Duodenal mucosa (tissue), 2 donors: Measurements from ENCODE around the gene SAMD4A.

Experiments
- H3K27ac ChIP-seq: one replicate; pipeline ENCODE4 v1.7.0; 2013; ENCODE audit warnings: low read depth, low read length
- H3K27me3 ChIP-seq, 2 donors: one replicate each; pipeline ENCODE4 v1.7.0; 2013; ENCODE audit warnings: low read length in 2 of 2, control low read depth in 1 of 2; ENCODE audit not compliant: insufficient read depth in 2 of 2, control insufficient read depth in 1 of 2
- H3K36me3 ChIP-seq, 2 donors: one replicate each; pipeline ENCODE4 v1.7.0; 2013; ENCODE audit warnings: low read length in 2 of 2, control low read depth in 1 of 2; ENCODE audit not compliant: insufficient read depth in 2 of 2, control insufficient read depth in 1 of 2
- H3K4me1 ChIP-seq, 2 donors: one replicate each; pipeline ENCODE4 v1.7.0; 2013; ENCODE audit warnings: low read length in 2 of 2, control low read depth in 1 of 2; ENCODE audit not compliant: insufficient read depth in 2 of 2, control insufficient read depth in 1 of 2
- H3K4me3 ChIP-seq, 2 donors: one replicate each; pipeline ENCODE4 v1.7.0; 2013; ENCODE audit warnings: low read length in 2 of 2, low read depth in 1 of 2
- H3K9ac ChIP-seq, 2 donors: one replicate each; pipeline ENCODE4 v1.7.0; 2013; ENCODE audit warnings: low read length in 2 of 2, low read depth in 1 of 2
- H3K9me3 ChIP-seq, 2 donors: one replicate each; pipeline ENCODE4 v1.7.0; 2013; ENCODE audit warnings: low read length in 2 of 2, control low read depth in 1 of 2; ENCODE audit not compliant: control insufficient read depth in 1 of 2

SAMD4A gene

DNA sequence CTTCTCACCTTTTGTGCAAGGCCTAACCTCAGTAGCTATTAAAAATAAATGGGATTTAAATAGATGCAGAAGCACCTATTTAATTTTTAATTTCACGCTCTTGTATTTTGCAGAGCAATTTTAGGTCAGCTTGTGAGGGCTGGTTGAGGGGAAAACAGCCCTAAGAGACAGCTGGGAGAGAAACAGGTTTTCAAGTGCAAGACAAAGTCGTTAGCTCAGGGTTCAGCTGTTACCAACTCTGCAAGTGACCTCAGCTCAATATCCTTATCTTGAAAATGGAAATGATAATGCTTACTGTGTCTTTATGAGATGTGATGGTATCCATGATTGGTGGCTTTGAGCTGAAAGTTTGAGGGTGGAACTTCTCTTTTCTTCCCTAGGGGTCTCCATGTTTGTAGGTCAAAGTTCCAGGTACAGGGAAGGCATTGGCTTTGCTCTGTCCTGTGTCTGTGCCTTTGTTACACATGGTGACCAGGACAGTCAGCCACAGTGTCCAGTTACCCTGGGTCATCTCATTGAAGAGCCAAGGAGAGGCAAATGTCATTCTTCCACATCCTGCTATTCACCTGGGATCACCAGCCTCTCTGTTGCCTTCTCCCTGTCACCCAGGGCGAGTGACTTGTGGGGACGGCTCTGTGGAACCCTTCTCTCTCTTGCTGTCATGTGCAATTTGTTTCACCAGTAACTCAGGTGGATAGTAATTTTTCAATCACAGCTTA is 100.3 kb downstream of the SAMD4A start:
- H3K4me1 ChIP-seq = no peaks in the 10 kb centered on the region
- no peaks in the 10 kb centered on the region for H3K27me3 ChIP-seq
- no peak overlapping the region for H3K9ac ChIP-seq
- H3K36me3 ChIP-seq = no peaks in the 10 kb centered on the region
- H3K4me3 ChIP-seq = no peak overlapping the region
- no peaks in the 10 kb centered on the region for H3K9me3 ChIP-seq
- H3K27ac ChIP-seq = no peak overlapping the region

DNA sequence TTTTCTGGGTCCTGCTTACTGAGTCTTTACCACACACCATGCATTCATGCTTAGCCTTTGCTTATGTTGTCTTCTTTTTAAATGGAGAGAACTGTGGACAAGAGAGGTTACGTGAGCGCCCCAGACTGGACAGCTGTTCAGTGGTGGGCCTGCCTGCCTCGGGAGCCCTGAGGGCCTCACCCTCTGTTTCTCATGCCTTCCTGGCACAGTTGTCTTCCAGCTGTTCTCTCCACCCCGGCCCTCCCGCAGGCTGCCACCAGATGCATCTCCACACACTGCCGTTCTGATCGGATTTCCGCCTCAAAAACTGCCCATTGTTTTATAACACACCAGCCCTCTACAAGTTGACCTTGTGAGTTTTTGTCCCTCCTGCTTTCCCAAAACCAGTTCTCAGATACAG is 100.8 kb downstream of the SAMD4A start:
- no peaks in the 10 kb centered on the region for H3K9me3 ChIP-seq
- H3K4me3 ChIP-seq = no peak overlapping the region
- no peaks in the 10 kb centered on the region for H3K36me3 ChIP-seq
- H3K27me3 ChIP-seq = no peaks in the 10 kb centered on the region
- H3K4me1 ChIP-seq = no peaks in the 10 kb centered on the region
- H3K9ac ChIP-seq = no peak overlapping the region
- H3K27ac ChIP-seq = no peak overlapping the region

DNA sequence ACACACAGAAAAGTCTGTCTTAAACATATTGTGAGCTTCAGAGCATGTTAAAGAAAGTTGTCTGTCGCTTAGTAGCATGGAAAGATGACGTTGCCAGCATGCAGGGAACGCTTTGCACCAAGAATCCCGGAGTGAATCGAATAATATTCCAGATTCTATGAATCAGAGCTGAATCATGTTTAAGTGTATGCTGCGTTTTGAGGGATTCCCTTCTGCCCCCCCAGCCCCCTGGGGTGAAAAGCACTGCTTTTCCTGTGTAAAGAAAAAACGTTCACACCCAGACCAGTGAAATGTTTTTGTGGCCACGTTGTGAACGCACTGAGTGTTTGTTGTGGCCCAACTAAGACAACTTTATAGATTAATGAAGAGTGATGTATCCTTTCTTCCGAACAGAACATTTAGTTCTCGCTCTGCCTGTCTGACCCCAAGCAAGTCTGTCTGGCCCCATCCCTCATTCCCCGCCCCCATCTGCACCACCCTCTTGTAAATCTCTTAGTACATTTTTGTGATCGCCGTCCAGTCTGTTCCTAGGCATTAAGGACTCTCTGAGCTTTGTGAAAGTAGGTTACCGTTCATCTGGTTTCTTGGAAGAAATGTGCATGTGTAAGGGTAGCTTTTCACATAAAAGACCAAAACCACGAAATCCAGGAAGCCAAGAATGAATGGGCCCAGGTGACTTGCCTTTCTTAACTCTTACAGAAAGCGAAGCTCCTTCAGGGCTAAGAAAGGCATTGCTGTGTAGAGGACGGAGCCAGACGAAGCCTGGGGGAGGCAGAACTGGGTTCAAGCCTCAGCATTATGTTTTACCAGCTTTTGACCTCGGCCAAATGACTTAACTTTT is 103.0 kb downstream of the SAMD4A start:
- Histone ChIP-seq H3K9ac (no peak overlapping the region), H3K27ac (no peak overlapping the region), H3K36me3 (no peaks in the 10 kb centered on the region), H3K9me3 (no peaks in the 10 kb centered on the region), H3K4me3 (no peak overlapping the region), H3K4me1 (peaks cover 0 to 9% of the 10 kb centered on the region in 2 donors), H3K27me3 (no peaks in the 10 kb centered on the region)

DNA sequence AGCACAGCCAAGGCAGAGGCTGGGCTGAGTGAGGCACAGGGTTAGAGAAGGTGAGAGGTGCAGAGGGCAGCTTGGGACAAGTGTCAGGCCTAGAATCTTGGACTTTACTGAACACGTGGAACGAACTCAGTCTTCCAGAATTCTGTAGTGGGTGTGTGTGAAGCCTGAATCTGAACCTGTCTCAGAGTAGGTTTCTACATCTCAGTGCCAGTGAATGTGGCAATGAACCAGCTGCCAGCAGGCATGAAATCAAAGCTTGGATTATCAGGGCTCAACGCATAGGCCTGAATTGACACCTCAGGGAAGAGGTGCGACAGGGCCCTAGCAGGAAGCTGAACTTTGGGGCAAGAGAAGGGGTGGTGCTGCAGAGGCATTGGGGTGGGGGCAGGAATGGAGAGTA is 104.6 kb downstream of the SAMD4A start:
- peaks cover 0 to 9% of the 10 kb centered on the region in 2 donors for H3K4me1 ChIP-seq
- H3K4me3 ChIP-seq = no peak overlapping the region
- H3K27me3 ChIP-seq = no peaks in the 10 kb centered on the region
- H3K27ac ChIP-seq = no peak overlapping the region
- H3K9ac ChIP-seq = no peak overlapping the region
- H3K9me3 ChIP-seq = no peaks in the 10 kb centered on the region
- no peaks in the 10 kb centered on the region for H3K36me3 ChIP-seq

DNA sequence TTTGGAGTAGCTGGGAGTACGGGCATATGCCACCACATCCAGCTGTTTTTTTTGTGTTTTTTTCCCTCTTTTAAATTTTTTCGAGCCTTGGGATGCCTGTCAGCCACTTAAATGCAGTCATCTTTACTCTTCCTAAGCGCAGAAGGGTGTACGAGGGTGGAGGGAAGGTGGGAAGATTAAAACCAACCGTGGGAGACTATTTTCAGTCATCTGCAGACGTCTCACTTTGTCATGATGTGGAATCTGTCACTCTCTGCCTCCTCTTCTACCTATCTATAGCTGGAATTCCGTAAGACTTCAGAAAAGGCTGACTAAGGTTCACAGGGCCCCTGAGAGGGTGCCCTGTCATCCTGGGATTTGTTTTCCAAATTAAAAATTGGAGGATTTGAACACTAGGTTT is 105.3 kb downstream of the SAMD4A start:
- Histone ChIP-seq H3K9me3 (no peaks in the 10 kb centered on the region), H3K9ac (no peak overlapping the region), H3K36me3 (no peaks in the 10 kb centered on the region), H3K4me1 (peaks cover 0 to 9% of the 10 kb centered on the region in 2 donors), H3K4me3 (no peak overlapping the region), H3K27me3 (no peaks in the 10 kb centered on the region), H3K27ac (no peak overlapping the region)

DNA sequence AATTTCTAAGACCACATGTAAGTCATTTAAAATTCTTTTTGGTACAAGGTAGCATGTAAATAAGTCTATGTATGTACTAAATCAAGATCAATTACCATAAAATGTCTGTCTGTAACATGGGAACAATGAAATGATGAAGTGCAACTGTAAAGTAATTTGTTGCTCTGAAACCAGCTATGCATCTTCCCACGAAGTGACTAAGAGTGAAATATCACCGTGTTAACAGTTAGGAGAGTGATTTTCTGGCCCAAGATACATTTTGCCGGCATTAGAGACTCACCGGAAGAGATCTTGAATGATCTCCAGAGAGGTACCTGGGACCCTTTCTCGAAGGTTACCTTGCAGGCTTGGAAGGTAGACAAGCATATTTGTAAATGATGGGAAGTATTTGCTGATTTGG is 105.8 kb downstream of the SAMD4A start:
- Histone ChIP-seq H3K9ac (no peak overlapping the region), H3K4me3 (no peak overlapping the region), H3K4me1 (peaks cover 0 to 9% of the 10 kb centered on the region in 2 donors), H3K9me3 (no peaks in the 10 kb centered on the region), H3K27ac (no peak overlapping the region), H3K27me3 (no peaks in the 10 kb centered on the region), H3K36me3 (no peaks in the 10 kb centered on the region)

DNA sequence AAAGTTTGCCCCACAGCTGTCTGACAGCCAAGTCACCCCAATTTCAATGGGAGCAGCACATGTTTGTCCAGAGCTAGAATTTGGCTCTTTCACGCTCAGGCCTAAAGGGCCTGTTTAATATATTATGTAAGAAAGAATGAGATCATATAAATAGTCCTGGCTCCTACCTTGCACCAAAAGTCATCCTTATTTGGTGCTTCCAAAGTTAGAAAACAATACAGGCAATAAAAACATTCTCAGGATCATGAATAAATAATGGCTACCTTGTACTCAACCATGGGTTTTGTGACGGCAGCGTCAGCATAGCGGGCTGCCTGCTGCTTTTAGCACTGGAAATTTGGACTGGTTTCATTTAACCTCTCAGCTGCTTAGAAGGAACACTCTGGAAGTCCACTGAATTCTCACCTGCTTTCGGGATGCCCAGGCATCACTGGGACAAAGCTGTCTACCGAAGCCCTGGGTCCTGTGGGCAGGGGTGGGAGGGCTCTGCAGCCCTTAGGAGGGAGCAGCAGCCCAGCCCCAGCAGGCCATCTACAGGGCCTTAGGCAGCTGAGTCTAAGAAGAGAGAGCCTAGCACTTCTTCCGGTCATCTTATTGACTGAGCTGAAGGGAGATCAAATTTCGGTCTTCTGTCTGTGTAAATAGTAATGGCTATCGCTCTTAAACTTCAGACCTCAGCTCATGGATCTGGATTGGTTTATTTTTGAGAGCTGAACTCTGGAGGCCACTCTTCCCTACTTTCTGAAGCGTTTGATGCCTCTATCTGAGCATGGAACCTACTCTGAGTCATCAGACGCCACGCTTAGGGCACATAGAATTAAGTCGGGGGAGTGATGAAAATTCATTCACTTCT is 106.5 kb downstream of the SAMD4A start:
- H3K9ac ChIP-seq = no peak overlapping the region
- H3K36me3 ChIP-seq = no peaks in the 10 kb centered on the region
- peaks cover 0 to 9% of the 10 kb centered on the region in 2 donors for H3K4me1 ChIP-seq
- no peak overlapping the region for H3K4me3 ChIP-seq
- peak overlapping the region; percentile 30 for H3K27ac ChIP-seq
- H3K27me3 ChIP-seq = no peaks in the 10 kb centered on the region
- H3K9me3 ChIP-seq = no peaks in the 10 kb centered on the region

DNA sequence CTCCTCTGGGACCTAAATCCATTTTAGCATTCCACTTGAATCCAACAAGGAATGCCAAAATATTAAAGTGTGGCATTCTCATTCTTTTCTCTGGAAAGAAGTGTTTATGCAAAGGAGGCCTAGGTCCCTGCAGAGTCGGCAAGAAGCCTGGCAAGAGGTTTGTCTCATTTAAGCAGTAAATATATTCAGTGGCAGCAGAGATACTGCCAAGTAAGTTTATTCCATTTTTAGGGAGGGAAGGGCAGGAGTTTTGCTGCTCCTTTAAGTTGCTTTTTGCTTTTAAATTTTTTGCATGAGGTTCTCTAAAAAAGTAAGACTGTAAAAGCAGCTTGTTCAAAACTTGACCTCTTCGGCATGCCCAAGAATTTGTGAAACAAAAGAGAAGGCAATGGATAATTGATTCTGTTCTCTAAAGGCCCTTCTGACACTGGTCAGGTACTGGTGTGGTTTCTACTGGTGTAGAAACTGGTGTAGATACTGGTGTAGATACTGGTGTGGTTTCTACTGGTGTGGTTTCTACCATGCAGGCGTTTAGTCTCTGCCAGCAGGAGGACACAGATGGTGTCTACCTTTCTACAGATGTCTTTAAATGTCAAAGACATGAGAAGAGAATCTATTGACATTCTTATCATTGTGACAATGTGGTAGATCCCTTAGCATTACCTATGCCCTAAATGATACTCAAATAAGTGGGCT is 107.3 kb downstream of the SAMD4A start:
- Histone ChIP-seq H3K9me3 (no peaks in the 10 kb centered on the region), H3K9ac (no peak overlapping the region), H3K36me3 (no peaks in the 10 kb centered on the region), H3K4me3 (no peak overlapping the region), H3K4me1 (peaks cover 0 to 9% of the 10 kb centered on the region in 2 donors), H3K27ac (no peak overlapping the region), H3K27me3 (no peaks in the 10 kb centered on the region)

DNA sequence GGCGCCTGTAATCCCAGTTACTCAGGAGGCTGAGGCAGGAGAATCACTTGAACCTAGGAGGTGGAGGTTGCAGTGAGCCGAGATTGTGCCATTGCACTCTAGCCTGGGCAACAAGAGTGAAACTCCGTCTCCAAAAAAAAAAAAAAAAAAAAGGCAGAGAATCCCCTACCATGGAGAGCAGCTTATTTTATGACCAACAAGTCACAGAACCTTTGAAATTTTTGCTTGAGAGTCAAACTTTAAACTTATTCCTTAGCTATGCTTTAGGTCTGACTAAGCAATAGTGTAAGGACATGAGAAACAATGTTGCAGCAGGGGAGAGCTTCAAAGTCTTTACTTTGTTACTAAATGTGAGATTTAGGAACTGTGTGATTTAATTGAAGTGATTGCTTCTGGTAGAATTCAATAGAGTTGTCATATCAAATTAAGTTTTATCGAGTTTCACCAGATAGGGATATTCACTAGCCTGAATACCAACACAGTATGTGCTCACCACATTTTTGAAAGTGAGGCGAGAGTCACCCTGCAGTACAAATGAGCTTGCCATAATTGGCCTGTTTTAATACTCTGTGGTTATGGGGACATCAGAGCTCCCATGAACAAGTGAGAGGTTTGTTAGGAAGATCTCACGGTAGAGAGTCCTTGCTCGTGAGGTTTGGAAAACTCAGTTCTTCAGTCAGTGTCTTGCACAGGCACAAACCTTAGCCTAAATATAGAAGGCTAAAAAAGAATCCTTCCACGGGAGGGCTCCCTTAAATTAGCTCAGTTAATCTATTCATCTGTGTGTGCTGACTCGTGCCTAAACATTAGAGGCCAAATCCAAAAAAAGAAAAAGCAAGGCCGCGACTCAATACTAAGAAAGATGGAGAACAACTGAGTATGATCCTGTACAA is 108.6 kb downstream of the SAMD4A start:
- Histone ChIP-seq H3K9ac (no peak overlapping the region), H3K27me3 (no peaks in the 10 kb centered on the region), H3K4me1 (peaks cover 0 to 9% of the 10 kb centered on the region in 2 donors), H3K4me3 (no peak overlapping the region), H3K27ac (no peak overlapping the region), H3K36me3 (no peaks in the 10 kb centered on the region), H3K9me3 (no peaks in the 10 kb centered on the region)
